ENCODE measurements around the gene CTCFL.

The CTCFL gene

DNA sequence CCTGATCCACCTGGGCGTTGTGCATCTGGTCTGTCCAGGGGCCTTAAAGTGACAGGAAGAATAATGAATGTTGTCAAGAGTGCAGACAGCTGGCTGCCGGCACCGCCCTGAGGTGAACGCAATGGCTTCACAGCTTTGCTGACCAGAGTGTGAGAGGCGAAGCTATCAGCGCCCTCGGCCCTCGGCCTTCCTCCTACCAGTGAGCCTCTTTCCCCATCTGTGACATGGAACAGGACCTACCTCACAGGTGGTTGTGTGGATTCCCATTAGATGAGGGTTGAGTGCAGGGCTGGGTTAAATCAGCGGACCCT, 54.8 kb downstream of the CTCFL start:
- TF ChIP-seq, protein P1, sequence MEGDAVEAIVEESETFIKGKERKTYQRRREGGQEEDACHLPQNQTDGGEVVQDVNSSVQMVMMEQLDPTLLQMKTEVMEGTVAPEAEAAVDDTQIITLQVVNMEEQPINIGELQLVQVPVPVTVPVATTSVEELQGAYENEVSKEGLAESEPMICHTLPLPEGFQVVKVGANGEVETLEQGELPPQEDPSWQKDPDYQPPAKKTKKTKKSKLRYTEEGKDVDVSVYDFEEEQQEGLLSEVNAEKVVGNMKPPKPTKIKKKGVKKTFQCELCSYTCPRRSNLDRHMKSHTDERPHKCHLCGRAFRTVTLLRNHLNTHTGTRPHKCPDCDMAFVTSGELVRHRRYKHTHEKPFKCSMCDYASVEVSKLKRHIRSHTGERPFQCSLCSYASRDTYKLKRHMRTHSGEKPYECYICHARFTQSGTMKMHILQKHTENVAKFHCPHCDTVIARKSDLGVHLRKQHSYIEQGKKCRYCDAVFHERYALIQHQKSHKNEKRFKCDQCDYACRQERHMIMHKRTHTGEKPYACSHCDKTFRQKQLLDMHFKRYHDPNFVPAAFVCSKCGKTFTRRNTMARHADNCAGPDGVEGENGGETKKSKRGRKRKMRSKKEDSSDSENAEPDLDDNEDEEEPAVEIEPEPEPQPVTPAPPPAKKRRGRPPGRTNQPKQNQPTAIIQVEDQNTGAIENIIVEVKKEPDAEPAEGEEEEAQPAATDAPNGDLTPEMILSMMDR (IDR thresholded peaks at IDR 0.05; ENCODE audit: low read depth, low read length), result no peak
- DNase-seq (ENCODE audit: extremely low read depth, low read depth), result no peak

DNA sequence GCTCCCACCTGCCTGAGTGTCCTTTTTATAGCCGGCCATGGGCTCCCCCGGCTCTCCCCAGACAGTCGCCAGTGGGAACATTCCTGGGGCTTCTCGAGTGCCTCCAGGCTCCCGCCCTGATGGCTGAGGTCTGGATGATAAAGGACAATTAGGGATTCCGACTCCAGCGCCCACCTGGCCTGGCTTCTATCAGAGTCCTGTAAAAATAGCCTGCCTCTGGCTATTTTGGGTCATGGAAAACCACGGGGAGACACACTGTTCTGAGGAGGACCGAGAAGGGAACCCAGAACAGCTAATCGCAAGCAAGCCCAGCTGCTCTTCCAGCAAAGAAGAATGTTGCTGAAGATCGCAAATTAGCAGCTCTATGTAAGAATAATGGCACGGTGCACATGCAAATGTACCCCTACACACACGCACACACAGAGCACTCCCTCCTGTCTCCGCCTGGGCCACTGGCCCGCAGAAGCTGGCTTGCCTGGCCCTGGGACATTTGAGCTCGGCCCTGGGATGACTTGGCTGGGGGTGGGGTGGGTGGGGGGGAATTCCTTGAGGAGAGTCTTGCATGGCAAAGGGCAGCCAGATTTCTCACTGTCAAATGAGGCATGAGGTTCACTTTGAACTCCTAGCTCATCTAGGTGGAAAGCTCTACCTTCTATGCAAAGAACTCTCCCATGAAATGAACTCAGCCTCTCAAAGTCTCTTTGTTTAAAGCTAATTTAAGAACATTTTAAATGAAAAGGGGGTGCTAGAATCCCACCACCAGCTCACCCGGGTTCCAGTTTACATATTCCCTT, 55.3 kb downstream of the CTCFL start:
- TF ChIP-seq, protein P1 (IDR thresholded peaks at IDR 0.05; ENCODE audit: low read depth, low read length), result no peak
- DNase-seq (ENCODE audit: extremely low read depth, low read depth), result no peak

DNA sequence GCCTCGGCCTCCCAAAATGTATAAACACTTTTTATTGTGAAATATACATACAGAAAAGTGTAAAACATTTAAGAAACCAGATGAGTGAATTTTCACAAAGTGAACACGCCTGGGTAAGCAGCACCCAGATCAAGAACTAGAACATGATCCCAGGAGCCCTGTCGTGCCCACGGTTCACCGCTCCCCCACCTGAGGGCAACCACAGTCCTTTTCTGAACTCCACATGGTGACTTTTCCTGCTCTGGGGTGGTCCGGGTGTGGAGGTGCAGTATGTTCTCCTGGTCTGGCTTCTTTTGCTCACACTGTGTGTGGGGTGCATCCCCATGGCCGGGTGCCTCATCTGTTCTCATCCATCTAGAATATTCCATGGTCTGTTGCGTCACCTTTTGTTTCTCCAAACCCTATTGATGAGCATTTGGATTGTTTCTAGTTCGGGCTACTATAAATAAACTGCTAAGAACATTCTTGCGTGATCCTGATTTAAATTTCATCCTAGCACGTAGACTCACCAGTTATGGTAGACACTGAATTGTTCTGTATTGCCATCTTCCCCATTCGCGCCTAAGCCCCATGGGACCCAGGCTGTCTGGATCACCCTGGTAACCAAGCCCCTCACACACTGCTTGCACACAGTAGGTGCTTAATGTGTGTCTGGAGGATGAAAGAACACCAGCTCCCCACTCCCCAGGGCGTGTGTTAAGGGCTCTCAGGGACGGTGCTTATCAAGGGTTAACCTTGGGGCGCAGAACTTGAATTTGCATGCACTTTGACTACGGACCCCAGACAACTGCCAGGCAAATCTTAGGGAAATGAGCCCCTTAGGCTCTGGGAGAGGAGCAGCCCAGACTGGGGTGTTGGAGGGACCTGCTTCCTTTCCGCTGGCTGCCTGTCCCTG, 56.2 kb downstream of the CTCFL start:
- TF ChIP-seq, protein P1 (IDR thresholded peaks at IDR 0.05; ENCODE audit: low read depth, low read length), result no peak
- no peak for DNase-seq (ENCODE audit: extremely low read depth, low read depth)

DNA sequence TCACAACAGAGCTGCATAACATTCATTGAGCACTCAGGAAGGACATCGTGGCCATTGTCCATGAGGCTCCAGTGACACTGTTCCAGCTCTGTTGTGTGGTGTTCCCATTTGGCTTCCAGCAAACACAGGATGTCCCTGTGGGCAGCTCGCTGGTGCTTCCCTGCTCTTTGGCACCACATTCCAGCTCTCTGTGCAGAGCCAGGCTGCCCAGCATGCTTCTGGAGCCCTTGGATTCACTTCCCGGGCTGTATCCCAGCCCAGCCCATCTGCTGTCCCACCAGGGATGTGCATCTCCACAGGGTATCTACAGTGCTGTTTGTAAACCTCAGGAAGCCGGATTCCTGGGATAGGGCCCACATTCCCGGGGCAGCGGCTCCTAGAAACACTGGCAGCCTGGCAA, 57.2 kb downstream of the CTCFL start:
- no peak for DNase-seq (ENCODE audit: extremely low read depth, low read depth)
- TF ChIP-seq, protein P1 (IDR thresholded peaks at IDR 0.05; ENCODE audit: low read depth, low read length), result no peak

DNA sequence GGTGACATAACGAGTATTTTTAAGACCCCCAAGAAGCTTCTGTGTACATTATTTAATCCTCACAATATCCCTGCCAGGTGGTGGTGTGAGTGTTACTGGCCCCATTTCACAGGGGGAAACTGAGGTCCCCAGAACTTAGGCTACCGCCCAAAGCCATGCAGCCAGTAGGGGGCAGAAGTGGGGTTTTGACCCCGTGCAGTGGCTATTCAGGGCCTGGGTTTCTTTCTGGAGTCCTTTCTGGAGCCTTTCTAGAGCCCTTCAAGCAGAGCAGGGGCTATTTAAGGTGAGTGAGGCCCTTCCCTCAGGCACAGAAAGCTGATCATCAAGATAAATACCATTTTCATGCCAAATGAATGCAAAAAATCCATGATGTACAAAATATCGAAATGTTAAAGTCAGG, 59.0 kb downstream of the CTCFL start:
- TF ChIP-seq, protein P1 (IDR thresholded peaks at IDR 0.05; ENCODE audit: low read depth, low read length), result no peak; the same call in none of the 2 replicates
- no peak for DNase-seq (ENCODE audit: extremely low read depth, low read depth)

GRCh38 chr20:57465486-57465885, 59.5 kb downstream of the CTCFL start:
- TF ChIP-seq, protein P1 (IDR thresholded peaks at IDR 0.05; ENCODE audit: low read depth, low read length), result no peak
- DNase-seq (ENCODE audit: extremely low read depth, low read depth), result no peak

GRCh38 chr20:57464642-57465211, 60.2 kb downstream of the CTCFL start:
- DNase-seq (ENCODE audit: extremely low read depth, low read depth), result no peak
- TF ChIP-seq, protein P1 (IDR thresholded peaks at IDR 0.05; ENCODE audit: low read depth, low read length), result no peak
